ENCODE data around the gene COX20. TPM values are rescaled to one million over a fixed set of nuclear protein-coding genes. Genes with fewer than 3 reads are reported as not detected.

The COX20 gene
- total RNA-seq, 1 donor from 2014 or later, result 68.8 TPM

GRCh38 chr1:244849189-244849866 lies 13.9 kb downstream of the COX20 start:
- H3K9me3 ChIP-seq (replicated peaks), result no peaks in the 10 kb centered on the region
- DNase-seq, result no peak
- no peaks in the 10 kb centered on the region for H3K27me3 ChIP-seq (ENCODE audit: low read depth)
- H3K4me3 ChIP-seq, result no peak overlapping the region
- TF ChIP-seq, protein P1, sequence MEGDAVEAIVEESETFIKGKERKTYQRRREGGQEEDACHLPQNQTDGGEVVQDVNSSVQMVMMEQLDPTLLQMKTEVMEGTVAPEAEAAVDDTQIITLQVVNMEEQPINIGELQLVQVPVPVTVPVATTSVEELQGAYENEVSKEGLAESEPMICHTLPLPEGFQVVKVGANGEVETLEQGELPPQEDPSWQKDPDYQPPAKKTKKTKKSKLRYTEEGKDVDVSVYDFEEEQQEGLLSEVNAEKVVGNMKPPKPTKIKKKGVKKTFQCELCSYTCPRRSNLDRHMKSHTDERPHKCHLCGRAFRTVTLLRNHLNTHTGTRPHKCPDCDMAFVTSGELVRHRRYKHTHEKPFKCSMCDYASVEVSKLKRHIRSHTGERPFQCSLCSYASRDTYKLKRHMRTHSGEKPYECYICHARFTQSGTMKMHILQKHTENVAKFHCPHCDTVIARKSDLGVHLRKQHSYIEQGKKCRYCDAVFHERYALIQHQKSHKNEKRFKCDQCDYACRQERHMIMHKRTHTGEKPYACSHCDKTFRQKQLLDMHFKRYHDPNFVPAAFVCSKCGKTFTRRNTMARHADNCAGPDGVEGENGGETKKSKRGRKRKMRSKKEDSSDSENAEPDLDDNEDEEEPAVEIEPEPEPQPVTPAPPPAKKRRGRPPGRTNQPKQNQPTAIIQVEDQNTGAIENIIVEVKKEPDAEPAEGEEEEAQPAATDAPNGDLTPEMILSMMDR (IDR thresholded peaks at IDR 0.05; ENCODE audit: borderline replicate concordance), result no peak
- intact Hi-C loops (cut with micrococcal nuclease), result no loop called here
- H3K4me1 ChIP-seq, result peaks cover 56% of the 10 kb centered on the region
- H3K36me3 ChIP-seq, result peaks cover 92% of the 10 kb centered on the region
- H3K27ac ChIP-seq (replicated peaks), result peak overlapping the region; percentile 25

DNA sequence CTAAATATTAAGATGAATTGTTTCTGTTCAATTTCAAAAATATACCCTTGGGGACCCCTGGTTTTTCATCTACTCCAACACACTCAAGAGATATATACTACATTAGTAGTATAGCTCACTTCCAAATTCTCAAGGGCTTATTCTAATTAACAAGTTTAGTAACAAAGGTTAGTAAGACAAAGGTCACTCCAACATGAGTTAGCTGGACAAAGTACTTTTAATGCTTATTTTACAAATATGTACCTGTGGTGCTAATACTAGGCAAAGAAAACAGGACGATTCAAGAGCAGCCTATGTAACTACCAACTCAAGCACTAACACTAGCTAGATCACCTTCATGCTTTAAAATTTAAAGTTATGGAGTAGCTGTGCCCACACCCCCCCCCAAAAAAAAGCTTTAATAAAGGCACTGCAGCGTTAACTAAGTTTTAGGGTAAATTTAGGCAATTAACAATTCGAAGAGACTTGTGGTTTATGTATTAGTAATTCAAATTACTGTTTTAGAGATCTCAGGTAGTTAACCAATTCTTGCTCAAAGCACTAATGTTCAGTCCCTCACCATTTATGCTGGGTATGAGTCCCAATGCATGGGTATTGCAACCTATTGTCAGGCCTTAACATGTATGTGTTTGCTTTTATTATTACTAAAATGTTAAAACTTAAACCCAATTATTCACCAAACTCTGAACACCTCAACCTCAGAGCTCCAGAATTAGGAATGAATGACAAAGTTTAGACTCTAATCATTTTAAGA lies 14.8 kb downstream of the COX20 start:
- Histone ChIP-seq H3K4me3 (no peak overlapping the region), H3K9me3 (replicated peaks) (no peaks in the 10 kb centered on the region), H3K4me1 (peaks cover 65% of the 10 kb centered on the region), H3K27me3 (ENCODE audit: low read depth) (no peaks in the 10 kb centered on the region), H3K27ac (replicated peaks) (peak overlapping the region; percentile 25), H3K36me3 (peaks cover 92% of the 10 kb centered on the region)
- TF ChIP-seq, protein P1 (IDR thresholded peaks at IDR 0.05; ENCODE audit: borderline replicate concordance), result no peak
- intact Hi-C loops (cut with micrococcal nuclease), result no loop called here
- DNase-seq, result no peak

DNA sequence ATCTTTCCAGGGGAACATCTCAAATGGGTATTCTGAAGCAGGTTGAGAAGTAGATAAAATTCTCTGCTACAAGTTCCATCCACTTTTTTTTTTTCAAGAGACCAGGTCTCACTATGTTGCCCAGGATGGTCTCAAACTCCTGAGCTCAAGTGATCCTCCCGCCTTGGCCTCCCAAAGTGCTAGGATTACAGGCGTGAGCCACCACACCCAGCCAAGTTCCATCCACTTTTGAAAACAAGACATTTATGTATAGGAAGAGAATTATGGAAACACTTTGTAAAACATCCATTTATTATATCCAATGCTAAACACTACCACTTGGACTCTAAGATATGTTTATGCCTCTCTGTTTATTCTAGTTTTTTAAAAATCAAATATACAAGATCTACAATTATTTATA lies 15.4 kb downstream of the COX20 start:
- TF ChIP-seq, protein P1 (IDR thresholded peaks at IDR 0.05; ENCODE audit: borderline replicate concordance), result no peak
- no peaks in the 10 kb centered on the region for H3K9me3 ChIP-seq (replicated peaks)
- peaks cover 92% of the 10 kb centered on the region for H3K36me3 ChIP-seq
- H3K27me3 ChIP-seq (ENCODE audit: low read depth), result no peaks in the 10 kb centered on the region
- H3K27ac ChIP-seq (replicated peaks), result no peak overlapping the region
- intact Hi-C loops (cut with micrococcal nuclease), result no loop called here
- H3K4me1 ChIP-seq, result peaks cover 71% of the 10 kb centered on the region
- no peak for DNase-seq
- H3K4me3 ChIP-seq, result no peak overlapping the region

GRCh38 chr1:244851546-244852231 lies 16.2 kb downstream of the COX20 start:
- no peak overlapping the region for H3K4me3 ChIP-seq
- intact Hi-C loops (cut with micrococcal nuclease), result no loop called here
- no peak for DNase-seq
- TF ChIP-seq, protein P1 (IDR thresholded peaks at IDR 0.05; ENCODE audit: borderline replicate concordance), result no peak
- H3K27me3 ChIP-seq (ENCODE audit: low read depth), result no peaks in the 10 kb centered on the region
- peaks cover 92% of the 10 kb centered on the region for H3K36me3 ChIP-seq
- no peaks in the 10 kb centered on the region for H3K9me3 ChIP-seq (replicated peaks)
- peaks cover 79% of the 10 kb centered on the region for H3K4me1 ChIP-seq
- no peak overlapping the region for H3K27ac ChIP-seq (replicated peaks)

DNA sequence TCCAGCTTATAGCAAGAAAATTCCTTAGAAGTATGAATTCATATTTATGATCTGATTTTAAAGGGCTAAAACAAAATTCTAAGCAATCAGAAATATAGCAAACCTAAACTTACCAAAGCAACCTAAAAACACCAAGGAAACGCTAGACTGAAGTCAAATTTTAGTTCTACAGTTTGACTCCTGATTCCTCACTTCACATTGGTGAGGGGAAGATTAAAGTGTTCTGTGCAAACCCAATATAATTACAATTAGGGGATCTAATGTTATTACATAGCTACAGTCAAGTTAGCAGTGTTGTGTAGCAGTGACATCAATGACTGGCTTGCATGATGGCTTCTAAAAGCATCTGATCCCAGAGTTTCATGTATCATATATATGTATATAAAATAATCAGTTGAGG lies 17.2 kb downstream of the COX20 start:
- H3K27me3 ChIP-seq (ENCODE audit: low read depth), result no peaks in the 10 kb centered on the region
- H3K27ac ChIP-seq (replicated peaks), result no peak overlapping the region
- H3K4me3 ChIP-seq, result no peak overlapping the region
- DNase-seq, result no peak
- TF ChIP-seq, protein P1 (IDR thresholded peaks at IDR 0.05; ENCODE audit: borderline replicate concordance), result no peak
- H3K4me1 ChIP-seq, result peaks cover 89% of the 10 kb centered on the region
- H3K9me3 ChIP-seq (replicated peaks), result no peaks in the 10 kb centered on the region
- intact Hi-C loops (cut with micrococcal nuclease), result no loop called here
- peaks cover 92% of the 10 kb centered on the region for H3K36me3 ChIP-seq

Data from left ventricle myocardium inferior (tissue), 1 donor.